HG03469 (cell line): Measurements from ENCODE around the gene PSME3IP1.
"Not testable (repeated sequence)": the region's sequence is repeated elsewhere in the genome, so short reads cannot be mapped to it uniquely, and the experiment has no call there.

ENCODE experiments used
- ATAC-seq: cut with Tn5 transposase; IDR thresholded peaks from one replicate; pipeline ENCODE4 v1.9.1; 2021; ENCODE audit warnings: mild to moderate bottlenecking, moderate library complexity, moderate number of reproducible peaks; ENCODE audit not compliant: unreplicated experiment

Gene PSME3IP1

GRCh38 chr16:57127037-57127763 lies 58.6 kb downstream of the PSME3IP1 start:
- no peak for ATAC-seq

GRCh38 chr16:57126411-57126810 lies 59.4 kb downstream of the PSME3IP1 start:
- ATAC-seq = no peak

- ATAC-seq = no peak
Measured at GRCh38 chr16:57125969-57126368, 59.9 kb downstream of the PSME3IP1 start.

- no peak for ATAC-seq
Measured at GRCh38 chr16:57125376-57125775, 60.5 kb downstream of the PSME3IP1 start.

- no peak for ATAC-seq
Measured at GRCh38 chr16:57123974-57124674, 61.7 kb downstream of the PSME3IP1 start.

- ATAC-seq = no peak
Measured at GRCh38 chr16:57123216-57123973, 62.4 kb downstream of the PSME3IP1 start.

GRCh38 chr16:57118461-57119084 lies 67.3 kb downstream of the PSME3IP1 start:
- no peak for ATAC-seq

GRCh38 chr16:57115514-57116182 lies 70.2 kb downstream of the PSME3IP1 start:
- ATAC-seq = no peak

- no peak for ATAC-seq
Measured at GRCh38 chr16:57115168-57115513, 70.7 kb downstream of the PSME3IP1 start.

GRCh38 chr16:57113664-57114063 lies 72.2 kb downstream of the PSME3IP1 start:
- ATAC-seq = no peak

GRCh38 chr16:57113042-57113453 lies 72.8 kb downstream of the PSME3IP1 start:
- no peak for ATAC-seq

- no peak for ATAC-seq
Measured at GRCh38 chr16:57112403-57113041, 73.3 kb downstream of the PSME3IP1 start.

GRCh38 chr16:57111420-57111819 lies 74.4 kb downstream of the PSME3IP1 start:
- ATAC-seq = no peak

GRCh38 chr16:57110937-57111336 lies 74.9 kb downstream of the PSME3IP1 start:
- no peak for ATAC-seq

GRCh38 chr16:57109259-57110105 lies 76.4 kb downstream of the PSME3IP1 start:
- not testable (repeated sequence) for ATAC-seq

GRCh38 chr16:57108432-57108831 lies 77.4 kb downstream of the PSME3IP1 start:
- no peak for ATAC-seq

- ATAC-seq = no peak
Measured at GRCh38 chr16:57107321-57107922, 78.4 kb downstream of the PSME3IP1 start.

- ATAC-seq = no peak
Measured at GRCh38 chr16:57106767-57107166, 79.1 kb downstream of the PSME3IP1 start.

- ATAC-seq = no peak
Measured at GRCh38 chr16:57105184-57105583, 80.7 kb downstream of the PSME3IP1 start.
